A549 (cell line): ENCODE measurements around the gene CHRND.
"Not testable (repeated sequence)": the region's sequence is repeated elsewhere in the genome, so short reads cannot be mapped to it uniquely, and the experiment has no call there.

Experiments used
- CBX2 ChIP-seq: fragments of 200-600 bp; sonication (generic); IDR thresholded peaks from 2 replicates; pipeline ENCODE4 v1.6.1; 2016; ENCODE audit warnings: low read depth, mild to moderate bottlenecking, borderline replicate concordance
- ELK1 ChIP-seq: fragments of 150-350 bp; IDR thresholded peaks from 2 replicates; pipeline ENCODE4 v1.6.1; 2014; ENCODE audit warnings: low read depth, mild to moderate bottlenecking, low read length
- EP300 ChIP-seq, 2 experiments: fragments of >200 bp; sonication (Bioruptor Twin); formaldehyde crosslinking; IDR thresholded peaks; 2 replicates in 1 of 2; 3 replicates in 1 of 2; pipeline ENCODE4 v1.6.1; 2016 to 2017
- POLR2A ChIP-seq: IDR thresholded peaks from 2 replicates; pipeline ENCODE4 v1.6.1; 2012; ENCODE audit warnings: mild to moderate bottlenecking, low read length
- POLR2AphosphoS2 ChIP-seq: conservative IDR thresholded peaks from 2 replicates; pipeline ENCODE4 v1.6.1; 2012; ENCODE audit warnings: low read length, improper control_type of control experiment, inconsistent platforms
- RAD21 ChIP-seq, 2 experiments: fragments of >200 bp in 1 of 2; sonication (Bioruptor Twin) in 1 of 2; formaldehyde crosslinking in 1 of 2; IDR thresholded peaks in 1 of 2; conservative IDR thresholded peaks in 1 of 2; 2 replicates in 1 of 2; 3 replicates in 1 of 2; pipeline ENCODE4 v1.6.1; 2012 to 2018; ENCODE audit warnings: inconsistent platforms in 1 of 2
- REST ChIP-seq: fragments of 200-600 bp; sonication (generic); IDR thresholded peaks from 2 replicates; pipeline ENCODE4 v1.6.1; 2016; ENCODE audit warnings: antibody characterized with exemption, mild to moderate bottlenecking, moderate library complexity
- TF ChIP-seq, protein P1 (sequence below): fragments of >200 bp; sonication (Bioruptor Twin); formaldehyde crosslinking; IDR thresholded peaks from 3 replicates; pipeline ENCODE4 v1.5.1; 2016
- TF ChIP-seq, protein P2 (sequence below): fragments of >200 bp; sonication (Bioruptor Twin); formaldehyde crosslinking; IDR thresholded peaks from 3 replicates; pipeline ENCODE4 v1.6.1; 2016
- TF ChIP-seq, protein P3 (sequence below): fragments of 250-450 bp; sonication (Bioruptor Pico); IDR thresholded peaks from 2 replicates; pipeline ENCODE4 v1.5.0; 2020; ENCODE audit warnings: low read depth, mild to moderate bottlenecking, moderate library complexity
- TF ChIP-seq, protein P4 (sequence below): IDR thresholded peaks from 2 replicates; pipeline ENCODE4 v1.6.1; 2012; ENCODE audit warnings: low read depth, borderline replicate concordance

DNA sequence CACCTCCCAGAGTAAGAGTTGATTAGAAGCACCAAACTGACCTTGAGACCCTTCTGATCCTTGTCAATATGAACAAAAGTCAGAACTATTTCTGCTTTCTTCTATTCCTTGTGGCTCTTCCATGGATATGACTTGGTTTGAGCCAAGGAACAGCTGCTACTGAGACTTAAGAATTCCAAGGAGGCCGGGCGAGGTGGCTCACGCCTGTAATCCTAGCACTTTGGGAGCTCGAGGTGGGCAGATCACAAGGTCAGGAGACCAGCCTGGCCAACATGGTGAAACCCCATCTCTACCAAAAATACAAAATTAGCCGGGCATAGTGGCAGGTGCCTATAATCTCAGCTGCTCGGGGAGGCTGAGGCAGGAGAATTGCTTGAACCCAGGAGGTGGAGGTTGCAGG, 44.5 kb downstream of the CHRND start:
- not testable (repeated sequence) for TF ChIP-seq POLR2AphosphoS2; EP300 (IDR thresholded peaks at IDR 0.05); POLR2A; RAD21 (conservative IDR thresholded peaks at IDR 0.05 in 1 of 2, IDR thresholded peaks at IDR 0.05 in 1 of 2); REST; ELK1; CBX2
- TF ChIP-seq, protein P1, sequence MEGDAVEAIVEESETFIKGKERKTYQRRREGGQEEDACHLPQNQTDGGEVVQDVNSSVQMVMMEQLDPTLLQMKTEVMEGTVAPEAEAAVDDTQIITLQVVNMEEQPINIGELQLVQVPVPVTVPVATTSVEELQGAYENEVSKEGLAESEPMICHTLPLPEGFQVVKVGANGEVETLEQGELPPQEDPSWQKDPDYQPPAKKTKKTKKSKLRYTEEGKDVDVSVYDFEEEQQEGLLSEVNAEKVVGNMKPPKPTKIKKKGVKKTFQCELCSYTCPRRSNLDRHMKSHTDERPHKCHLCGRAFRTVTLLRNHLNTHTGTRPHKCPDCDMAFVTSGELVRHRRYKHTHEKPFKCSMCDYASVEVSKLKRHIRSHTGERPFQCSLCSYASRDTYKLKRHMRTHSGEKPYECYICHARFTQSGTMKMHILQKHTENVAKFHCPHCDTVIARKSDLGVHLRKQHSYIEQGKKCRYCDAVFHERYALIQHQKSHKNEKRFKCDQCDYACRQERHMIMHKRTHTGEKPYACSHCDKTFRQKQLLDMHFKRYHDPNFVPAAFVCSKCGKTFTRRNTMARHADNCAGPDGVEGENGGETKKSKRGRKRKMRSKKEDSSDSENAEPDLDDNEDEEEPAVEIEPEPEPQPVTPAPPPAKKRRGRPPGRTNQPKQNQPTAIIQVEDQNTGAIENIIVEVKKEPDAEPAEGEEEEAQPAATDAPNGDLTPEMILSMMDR = not testable (repeated sequence)
- TF ChIP-seq, protein P2, sequence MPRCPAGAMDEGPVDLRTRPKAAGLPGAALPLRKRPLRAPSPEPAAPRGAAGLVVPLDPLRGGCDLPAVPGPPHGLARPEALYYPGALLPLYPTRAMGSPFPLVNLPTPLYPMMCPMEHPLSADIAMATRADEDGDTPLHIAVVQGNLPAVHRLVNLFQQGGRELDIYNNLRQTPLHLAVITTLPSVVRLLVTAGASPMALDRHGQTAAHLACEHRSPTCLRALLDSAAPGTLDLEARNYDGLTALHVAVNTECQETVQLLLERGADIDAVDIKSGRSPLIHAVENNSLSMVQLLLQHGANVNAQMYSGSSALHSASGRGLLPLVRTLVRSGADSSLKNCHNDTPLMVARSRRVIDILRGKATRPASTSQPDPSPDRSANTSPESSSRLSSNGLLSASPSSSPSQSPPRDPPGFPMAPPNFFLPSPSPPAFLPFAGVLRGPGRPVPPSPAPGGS = not testable (repeated sequence)
- TF ChIP-seq, protein P3, sequence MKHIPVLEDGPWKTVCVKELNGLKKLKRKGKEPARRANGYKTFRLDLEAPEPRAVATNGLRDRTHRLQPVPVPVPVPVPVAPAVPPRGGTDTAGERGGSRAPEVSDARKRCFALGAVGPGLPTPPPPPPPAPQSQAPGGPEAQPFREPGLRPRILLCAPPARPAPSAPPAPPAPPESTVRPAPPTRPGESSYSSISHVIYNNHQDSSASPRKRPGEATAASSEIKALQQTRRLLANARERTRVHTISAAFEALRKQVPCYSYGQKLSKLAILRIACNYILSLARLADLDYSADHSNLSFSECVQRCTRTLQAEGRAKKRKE (CRISPR knock-in tag) = not testable (repeated sequence)
- TF ChIP-seq, protein P4, sequence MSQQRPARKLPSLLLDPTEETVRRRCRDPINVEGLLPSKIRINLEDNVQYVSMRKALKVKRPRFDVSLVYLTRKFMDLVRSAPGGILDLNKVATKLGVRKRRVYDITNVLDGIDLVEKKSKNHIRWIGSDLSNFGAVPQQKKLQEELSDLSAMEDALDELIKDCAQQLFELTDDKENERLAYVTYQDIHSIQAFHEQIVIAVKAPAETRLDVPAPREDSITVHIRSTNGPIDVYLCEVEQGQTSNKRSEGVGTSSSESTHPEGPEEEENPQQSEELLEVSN = not testable (repeated sequence)
